Measurements from ENCODE around the gene USP48.

DNA sequence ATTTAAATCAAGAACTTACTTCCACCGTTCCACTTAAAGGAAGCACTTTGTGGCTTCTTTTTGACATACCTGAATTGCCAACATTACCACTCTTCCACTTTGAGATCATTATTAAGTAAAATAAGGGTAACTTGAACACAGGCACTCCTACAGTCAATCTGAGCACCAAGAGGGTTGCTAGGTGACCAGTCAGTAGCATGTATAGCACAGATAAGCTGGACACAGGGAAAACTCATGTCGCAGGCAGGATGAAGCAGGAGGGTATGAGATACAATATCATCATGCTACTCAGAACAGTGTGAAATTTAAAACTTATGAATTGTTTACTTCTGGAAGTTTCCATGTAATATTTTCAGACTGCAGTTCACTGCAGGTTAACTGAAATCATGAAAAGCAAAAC lies 66.8 kb downstream of the USP48 start:
- TF ChIP-seq ELF4 (CRISPR knock-in tag; IDR thresholded peaks at IDR 0.05; ENCODE audit: borderline replicate concordance): no peak
- TF ChIP-seq, protein P1, sequence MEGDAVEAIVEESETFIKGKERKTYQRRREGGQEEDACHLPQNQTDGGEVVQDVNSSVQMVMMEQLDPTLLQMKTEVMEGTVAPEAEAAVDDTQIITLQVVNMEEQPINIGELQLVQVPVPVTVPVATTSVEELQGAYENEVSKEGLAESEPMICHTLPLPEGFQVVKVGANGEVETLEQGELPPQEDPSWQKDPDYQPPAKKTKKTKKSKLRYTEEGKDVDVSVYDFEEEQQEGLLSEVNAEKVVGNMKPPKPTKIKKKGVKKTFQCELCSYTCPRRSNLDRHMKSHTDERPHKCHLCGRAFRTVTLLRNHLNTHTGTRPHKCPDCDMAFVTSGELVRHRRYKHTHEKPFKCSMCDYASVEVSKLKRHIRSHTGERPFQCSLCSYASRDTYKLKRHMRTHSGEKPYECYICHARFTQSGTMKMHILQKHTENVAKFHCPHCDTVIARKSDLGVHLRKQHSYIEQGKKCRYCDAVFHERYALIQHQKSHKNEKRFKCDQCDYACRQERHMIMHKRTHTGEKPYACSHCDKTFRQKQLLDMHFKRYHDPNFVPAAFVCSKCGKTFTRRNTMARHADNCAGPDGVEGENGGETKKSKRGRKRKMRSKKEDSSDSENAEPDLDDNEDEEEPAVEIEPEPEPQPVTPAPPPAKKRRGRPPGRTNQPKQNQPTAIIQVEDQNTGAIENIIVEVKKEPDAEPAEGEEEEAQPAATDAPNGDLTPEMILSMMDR (CRISPR knock-in tag; IDR thresholded peaks at IDR 0.05): no peak
- no peak for TF ChIP-seq RAD21 (CRISPR knock-in tag; IDR thresholded peaks at IDR 0.05)
